Stimulated activated CD4-positive, alpha-beta T cell treated with anti-CD3 and anti-CD28 coated beads, Interleukin-4, amount 100 ng/mL, for 1 hour (primary cell): ENCODE measurements around the gene VPS54.

Experiments used
- DNase-seq: peaks from one replicate; pipeline ENCODE4 v3.0.0-alpha.2; 2020

Gene VPS54, protein sequence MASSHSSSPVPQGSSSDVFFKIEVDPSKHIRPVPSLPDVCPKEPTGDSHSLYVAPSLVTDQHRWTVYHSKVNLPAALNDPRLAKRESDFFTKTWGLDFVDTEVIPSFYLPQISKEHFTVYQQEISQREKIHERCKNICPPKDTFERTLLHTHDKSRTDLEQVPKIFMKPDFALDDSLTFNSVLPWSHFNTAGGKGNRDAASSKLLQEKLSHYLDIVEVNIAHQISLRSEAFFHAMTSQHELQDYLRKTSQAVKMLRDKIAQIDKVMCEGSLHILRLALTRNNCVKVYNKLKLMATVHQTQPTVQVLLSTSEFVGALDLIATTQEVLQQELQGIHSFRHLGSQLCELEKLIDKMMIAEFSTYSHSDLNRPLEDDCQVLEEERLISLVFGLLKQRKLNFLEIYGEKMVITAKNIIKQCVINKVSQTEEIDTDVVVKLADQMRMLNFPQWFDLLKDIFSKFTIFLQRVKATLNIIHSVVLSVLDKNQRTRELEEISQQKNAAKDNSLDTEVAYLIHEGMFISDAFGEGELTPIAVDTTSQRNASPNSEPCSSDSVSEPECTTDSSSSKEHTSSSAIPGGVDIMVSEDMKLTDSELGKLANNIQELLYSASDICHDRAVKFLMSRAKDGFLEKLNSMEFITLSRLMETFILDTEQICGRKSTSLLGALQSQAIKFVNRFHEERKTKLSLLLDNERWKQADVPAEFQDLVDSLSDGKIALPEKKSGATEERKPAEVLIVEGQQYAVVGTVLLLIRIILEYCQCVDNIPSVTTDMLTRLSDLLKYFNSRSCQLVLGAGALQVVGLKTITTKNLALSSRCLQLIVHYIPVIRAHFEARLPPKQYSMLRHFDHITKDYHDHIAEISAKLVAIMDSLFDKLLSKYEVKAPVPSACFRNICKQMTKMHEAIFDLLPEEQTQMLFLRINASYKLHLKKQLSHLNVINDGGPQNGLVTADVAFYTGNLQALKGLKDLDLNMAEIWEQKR

DNA sequence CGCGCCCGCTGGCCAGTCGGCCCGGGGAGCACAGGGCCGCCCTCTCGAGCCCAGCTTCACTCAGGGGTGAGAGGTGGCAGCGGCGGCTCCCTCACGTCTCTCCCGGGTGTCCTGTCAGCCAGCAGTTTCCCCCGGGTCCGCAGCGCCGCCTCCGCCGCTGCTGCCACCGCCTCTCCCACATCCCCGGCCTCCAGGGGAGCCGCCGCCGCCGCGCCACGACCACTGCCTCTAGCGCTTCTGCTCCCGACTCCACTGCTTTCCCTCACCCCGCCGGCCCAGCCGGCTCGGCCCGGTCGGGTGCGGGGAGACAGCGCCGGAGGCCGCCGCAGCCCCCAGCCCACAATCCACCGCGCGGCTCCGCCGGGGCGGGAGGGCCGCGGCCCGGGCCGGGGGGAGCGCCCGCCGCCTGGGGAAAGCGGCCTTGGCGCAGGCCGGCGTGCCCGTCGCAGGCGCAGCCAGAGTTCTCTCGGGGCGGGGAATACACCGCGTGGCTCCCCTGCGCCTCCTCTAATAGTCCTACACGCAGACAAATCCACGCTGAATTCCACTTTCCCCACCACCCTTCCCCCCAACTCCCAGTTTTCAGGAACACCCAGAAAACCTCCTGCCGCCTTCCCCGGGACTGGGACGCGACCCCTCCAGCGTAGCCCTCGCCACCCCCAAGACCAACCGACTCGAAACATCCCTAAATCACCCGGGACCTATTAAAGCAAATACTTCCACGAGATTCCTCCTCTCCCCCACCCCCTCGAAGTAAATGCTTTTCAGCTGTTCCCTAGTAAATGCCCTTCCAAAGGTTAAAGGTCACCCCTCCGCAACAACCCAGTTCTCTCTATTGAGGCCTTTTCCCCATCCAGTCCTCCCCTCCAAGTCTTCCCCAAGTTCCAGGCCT lies at the start of gene VPS54:
TSS of gene VPS54 (minus strand) at position 346 of the 892 bp plus-strand sequence. CDS start 35,429 bp downstream, outside the sequence.
- peak; percentile 55 for DNase-seq

- no peak for DNase-seq
Measured at GRCh38 chr2:64067326-64067725, 48.1 kb upstream of the VPS54 start.

- no peak for DNase-seq
Measured at GRCh38 chr2:64065516-64065915, 46.3 kb upstream of the VPS54 start.

- no peak for DNase-seq
Measured at GRCh38 chr2:64063924-64064331, 44.7 kb upstream of the VPS54 start.

DNA sequence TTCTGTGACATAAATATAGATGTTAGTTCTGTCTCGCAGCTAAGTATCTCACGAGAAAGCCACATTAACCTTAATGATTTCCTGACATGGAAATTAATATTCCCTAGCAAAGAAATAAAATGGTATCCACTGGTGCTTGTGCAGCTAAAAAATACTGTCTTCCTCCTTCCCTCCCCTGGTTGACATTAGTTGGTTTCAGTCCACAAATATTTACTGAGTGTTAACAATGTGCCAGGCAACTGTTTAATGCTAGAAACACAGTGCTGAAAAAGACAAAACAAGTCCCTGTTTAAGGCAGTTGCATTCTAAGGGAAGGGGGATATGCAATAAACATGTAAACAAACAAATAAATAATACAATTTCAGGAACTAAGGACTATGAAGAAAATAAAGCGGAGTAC lies 44.2 kb upstream of the VPS54 start:
- DNase-seq: no peak

- no peak for DNase-seq
Measured at GRCh38 chr2:64062840-64063239, 43.6 kb upstream of the VPS54 start.

- no peak for DNase-seq
Measured at GRCh38 chr2:64059270-64059669, 40.0 kb upstream of the VPS54 start.

DNA sequence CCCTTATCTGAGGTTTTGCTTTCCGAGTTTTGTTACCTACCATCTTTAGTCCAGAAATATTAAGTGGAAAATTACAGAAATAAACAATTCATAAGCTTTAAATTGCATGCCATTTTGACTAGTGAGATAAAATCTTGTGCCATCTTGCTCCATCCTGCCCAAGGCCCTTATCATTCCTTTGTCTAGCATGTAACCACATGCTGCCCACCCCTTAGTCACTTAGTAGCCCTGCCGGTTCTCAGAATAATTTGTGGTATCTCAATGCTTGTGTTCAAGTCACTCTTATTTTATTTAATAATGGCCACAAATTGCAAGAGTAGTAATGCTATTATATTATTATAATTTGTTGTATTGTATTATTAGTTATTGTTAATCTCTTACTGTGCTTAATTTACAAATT lies 36.8 kb upstream of the VPS54 start:
- DNase-seq: no peak

DNA sequence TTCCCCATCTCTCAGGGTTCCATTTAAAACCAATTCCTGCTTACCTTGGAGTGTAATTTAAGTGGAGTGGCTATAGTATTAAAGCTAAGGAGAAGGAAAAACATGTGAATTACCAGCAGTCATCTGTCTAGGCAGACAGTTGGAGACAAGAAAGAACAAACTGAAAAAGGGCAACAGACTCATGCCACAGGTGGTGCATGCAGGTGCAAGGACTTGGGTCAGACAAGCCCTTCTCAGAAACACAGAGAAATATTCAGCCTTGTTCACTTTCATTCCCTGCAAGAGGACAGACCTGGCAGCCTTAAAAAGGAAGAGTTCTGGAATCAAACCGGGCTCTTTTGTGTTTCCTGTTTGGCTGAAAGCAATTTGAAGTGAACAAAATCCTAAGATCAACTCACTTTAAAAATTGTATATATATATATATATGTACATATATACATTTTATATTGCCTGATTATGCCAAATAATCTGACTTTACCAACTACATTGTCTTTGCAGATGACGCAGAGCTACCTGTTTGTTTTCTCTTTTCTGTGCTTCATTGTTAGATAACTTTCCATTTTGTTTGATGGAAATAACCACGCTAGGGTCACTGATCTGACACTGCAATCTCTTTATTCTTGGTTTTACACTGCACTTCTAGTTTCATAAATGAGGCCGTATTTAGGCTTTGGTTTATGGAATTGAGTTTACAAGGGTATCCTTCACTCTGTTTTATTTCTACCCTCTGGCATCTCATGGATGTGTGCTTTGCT lies 35.1 kb upstream of the VPS54 start:
- no peak for DNase-seq

DNA sequence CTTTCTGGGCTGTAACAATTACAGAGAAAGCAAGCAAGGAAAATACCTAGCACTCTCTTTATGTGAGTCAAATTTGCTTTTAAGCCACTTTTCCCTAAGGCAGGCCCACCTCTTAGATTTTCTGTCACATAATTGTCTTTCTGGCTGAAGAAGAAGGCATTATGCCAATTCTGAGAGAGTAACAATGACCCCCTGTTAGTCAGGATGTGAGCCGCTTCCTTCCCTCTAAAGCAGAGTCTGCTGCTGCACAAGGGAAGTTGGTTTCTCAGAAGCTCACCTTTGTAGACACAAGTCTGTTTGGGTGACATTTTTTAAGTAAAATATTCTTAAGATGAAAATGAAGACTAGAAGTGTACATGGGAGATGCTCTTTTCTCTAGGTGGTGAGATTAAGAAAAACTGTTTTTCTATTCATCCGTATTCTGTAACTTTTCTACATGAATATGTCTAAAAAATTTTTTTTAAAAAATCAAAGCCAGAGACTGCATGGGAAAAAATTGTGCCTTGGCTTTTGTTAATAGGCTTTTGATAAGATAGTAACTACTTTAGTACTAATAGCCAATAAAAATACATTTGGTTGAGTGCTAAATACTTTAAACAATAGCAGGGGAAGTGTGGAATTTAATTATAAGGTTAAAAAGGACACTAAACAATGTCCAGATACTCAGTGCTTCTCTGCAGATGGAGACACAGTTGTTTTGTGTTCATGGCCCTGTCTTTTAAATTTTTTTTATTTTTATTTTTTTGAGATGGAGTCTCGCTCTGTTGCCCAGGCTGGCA lies 33.4 kb upstream of the VPS54 start:
- DNase-seq: no peak

GRCh38 chr2:64049633-64050220 lies 30.5 kb upstream of the VPS54 start:
- DNase-seq: peak; percentile 56

GRCh38 chr2:64045938-64046337 lies 26.7 kb upstream of the VPS54 start:
- DNase-seq: no peak

GRCh38 chr2:64040161-64040560 lies 20.9 kb upstream of the VPS54 start:
- no peak for DNase-seq

- no peak for DNase-seq
Measured at GRCh38 chr2:64036034-64036705, 16.9 kb upstream of the VPS54 start.

DNA sequence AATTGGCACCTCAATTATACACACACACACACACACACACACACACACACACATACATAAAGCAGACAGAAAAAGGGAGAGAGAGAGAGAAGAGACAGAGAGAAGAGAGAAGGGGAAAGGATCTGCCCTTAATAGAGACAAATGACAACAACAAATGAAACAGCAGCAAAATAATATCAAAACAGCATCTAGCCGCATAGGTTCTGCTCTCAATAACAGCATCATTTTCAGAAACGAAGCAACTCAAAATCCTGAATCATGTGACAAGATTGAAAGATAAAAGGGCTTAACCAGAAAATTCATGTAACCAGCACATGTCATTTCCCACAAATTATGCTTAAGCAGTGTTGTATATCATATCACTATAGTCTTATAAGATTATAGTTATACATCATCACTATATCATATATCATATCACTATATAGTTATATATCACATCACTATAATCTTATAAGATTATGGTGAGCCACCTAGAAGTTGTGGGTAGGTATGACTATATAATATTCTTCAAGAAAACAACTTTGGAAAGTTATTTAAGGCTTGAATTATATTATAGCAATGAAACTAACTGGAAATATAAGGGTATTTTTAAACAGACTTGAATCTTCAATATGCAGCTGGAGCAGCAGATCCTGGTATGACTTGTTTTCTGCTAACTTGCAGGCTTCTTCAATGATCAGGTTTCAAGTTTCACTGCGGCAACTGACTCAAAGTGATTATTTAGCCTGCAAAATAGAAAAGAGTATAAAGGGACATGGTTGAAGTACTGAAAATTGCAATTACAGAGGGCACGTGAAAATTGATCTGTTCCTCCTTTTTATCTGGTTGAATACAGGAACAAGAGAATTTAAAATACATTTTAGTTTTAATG lies 16.1 kb upstream of the VPS54 start:
- DNase-seq: no peak

DNA sequence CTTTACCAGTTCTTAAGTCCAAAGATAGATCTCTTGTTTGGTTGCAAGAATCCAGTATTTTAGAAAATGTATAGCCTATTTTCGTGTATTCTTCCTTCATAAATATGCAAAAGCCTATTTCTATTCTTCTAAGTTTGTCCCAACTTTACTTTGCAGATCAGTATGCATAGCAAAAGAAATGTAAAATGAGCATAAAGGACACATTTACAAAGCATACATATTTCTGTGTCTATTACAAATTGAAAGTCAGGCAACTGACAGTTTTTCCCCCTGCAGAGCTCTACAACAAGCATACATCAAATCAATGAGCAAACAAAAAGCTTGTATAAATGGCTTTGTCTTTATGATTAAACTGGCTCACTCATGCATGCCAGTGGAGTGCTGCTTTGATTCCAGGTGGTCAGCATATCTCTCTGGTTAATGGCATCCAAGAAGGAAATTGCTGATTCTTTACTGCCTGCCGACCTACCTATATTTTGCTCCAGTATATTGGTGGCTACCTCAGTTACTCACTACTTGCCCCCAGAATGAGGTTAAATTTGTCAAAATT lies 10.0 kb upstream of the VPS54 start:
- DNase-seq: no peak

- no peak for DNase-seq
Measured at GRCh38 chr2:64025741-64026140, 6.5 kb upstream of the VPS54 start.

DNA sequence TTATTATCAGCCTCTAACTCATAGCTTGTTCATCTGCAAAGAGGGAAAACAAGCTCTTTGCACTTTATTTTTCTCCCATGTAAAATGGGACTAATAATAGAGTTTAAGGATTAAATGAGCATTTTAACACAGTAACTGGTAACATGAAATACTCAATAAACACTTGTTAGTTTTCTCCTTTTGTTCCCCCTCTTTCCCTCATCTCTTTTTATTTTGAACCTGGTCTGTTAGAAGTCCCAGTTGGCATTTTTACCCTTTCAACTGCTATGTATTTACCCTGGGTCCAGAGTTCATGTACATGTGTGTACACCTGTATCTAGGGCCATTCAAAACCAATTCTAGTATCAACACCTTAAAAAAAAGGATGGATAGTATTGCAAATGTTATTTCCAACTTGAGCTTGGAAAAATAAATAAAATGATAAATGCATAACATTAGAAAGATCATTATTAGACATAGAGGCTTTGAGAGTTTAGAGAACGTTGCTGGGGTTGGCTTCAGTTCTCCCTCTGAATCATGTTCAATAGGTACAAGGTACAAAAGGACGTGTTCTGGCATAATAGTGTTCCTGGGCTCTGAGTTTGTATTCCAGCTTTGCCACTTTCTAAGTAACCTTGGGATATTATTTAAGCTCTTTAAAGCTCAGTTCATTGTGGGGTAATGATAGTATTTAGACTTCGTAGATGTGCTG lies 5.2 kb upstream of the VPS54 start:
- no peak for DNase-seq
